Naive thymus-derived CD4-positive, alpha-beta T cell (primary cell): ENCODE measurements around the gene TESMIN. TPM values are rescaled to one million over a fixed set of nuclear protein-coding genes. Genes with fewer than 3 reads are reported as not detected.
A peak's percentile ranks its signal among the peaks of the same experiment; 100 is the strongest.

Experiments
- ATAC-seq: fragments of 150-1000 bp; cut with Tn5 transposase; 2 replicates; pipeline ENCODE4 v1.10.0; 2021; ENCODE audit warnings: mild to moderate bottlenecking, moderate library complexity
- CTCF ChIA-PET: fragments of 350-600 bp; sonication (Branson Sonifier 250); formaldehyde crosslinking; loops from one replicate; lab custom pipeline; 2021; ENCODE audit warnings: antibody characterized with exemption; lab: Charles Lee
- POLR2A ChIA-PET: fragments of 350-600 bp; sonication (Branson Sonifier 250); formaldehyde crosslinking; loops from one replicate; lab custom pipeline; 2021; ENCODE audit warnings: antibody characterized with exemption, inconsistent platforms; lab: Charles Lee
- DNase-seq, 9 donors: peaks; one replicate each; pipeline versions ENCODE4 v3.0.0 to v3.0.0-alpha.2; 2020 to 2022; ENCODE audit warnings: mixed read lengths in 1 of 9
- H3K27ac ChIP-seq: one replicate; pipeline ENCODE4 v1.7.0; 2013; ENCODE audit warnings: mild to moderate bottlenecking, low read depth, low read length, moderate library complexity
- H3K27me3 ChIP-seq, 2 donors: one replicate each; pipeline ENCODE4 v1.7.0; 2013; ENCODE audit warnings: low read length in 2 of 2, mild to moderate bottlenecking in 2 of 2, moderate library complexity in 2 of 2; ENCODE audit not compliant: control insufficient read depth in 2 of 2, insufficient read depth in 2 of 2
- H3K36me3 ChIP-seq, 3 experiments: 1 replicate in 2 of 3; 2 replicates in 1 of 3; pipeline ENCODE4 v1.7.0; 2013; ENCODE audit warnings: low read length in 3 of 3, mild to moderate bottlenecking in 3 of 3, moderate library complexity in 1 of 3; ENCODE audit not compliant: insufficient read depth in 3 of 3, control insufficient read depth in 2 of 3
- H3K4me1 ChIP-seq, 2 donors: one replicate each; pipeline ENCODE4 v1.7.0; 2013; ENCODE audit warnings: low read length in 2 of 2, mild to moderate bottlenecking in 2 of 2, moderate library complexity in 1 of 2; ENCODE audit not compliant: control insufficient read depth in 2 of 2, insufficient read depth in 2 of 2
- H3K4me3 ChIP-seq: 2 replicates; pipeline ENCODE4 v1.7.0; 2013; ENCODE audit warnings: mild to moderate bottlenecking, low read length
- H3K9me3 ChIP-seq, 3 experiments: 1 replicate in 2 of 3; 2 replicates in 1 of 3; pipeline ENCODE4 v1.7.0; 2013; ENCODE audit warnings: low read length in 3 of 3; ENCODE audit not compliant: control insufficient read depth in 2 of 3
- H3K27ac Mint-ChIP-seq, 9 donors: one replicate each; pipeline ENCODE4 v1.8.0; 2020 to 2022; ENCODE audit warnings: mixed read lengths in 9 of 9, mild to moderate bottlenecking in 8 of 9, moderate library complexity in 5 of 9, inconsistent platforms in 2 of 9
- H3K27me3 Mint-ChIP-seq, 5 donors: one replicate each; pipeline ENCODE4 v1.8.0; 2021 to 2022; ENCODE audit warnings: mixed read lengths in 5 of 5, mild to moderate bottlenecking in 1 of 5
- H3K36me3 Mint-ChIP-seq, 5 donors: one replicate each; pipeline ENCODE4 v1.8.0; 2020 to 2022; ENCODE audit warnings: mixed read lengths in 5 of 5, mild to moderate bottlenecking in 3 of 5, inconsistent platforms in 1 of 5
- H3K4me1 Mint-ChIP-seq, 7 donors: one replicate each; pipeline ENCODE4 v1.8.0; 2020 to 2022; ENCODE audit warnings: mixed read lengths in 7 of 7, mild to moderate bottlenecking in 3 of 7, inconsistent platforms in 1 of 7
- H3K4me3 Mint-ChIP-seq, 10 donors: one replicate each; pipeline ENCODE4 v1.8.0; 2020 to 2022; ENCODE audit warnings: mild to moderate bottlenecking in 10 of 10, mixed read lengths in 10 of 10, moderate library complexity in 6 of 10, inconsistent platforms in 2 of 10
- H3K9me3 Mint-ChIP-seq, 11 donors: one replicate each; pipeline ENCODE4 v1.8.0; 2020 to 2022; ENCODE audit warnings: mixed read lengths in 11 of 11, mild to moderate bottlenecking in 4 of 11, inconsistent platforms in 1 of 11, moderate library complexity in 1 of 11
- intact Hi-C, 2 donors: fragments of 100-400 bp; cut with micrococcal nuclease; formaldehyde crosslinking; loops; one replicate each; pipeline ENCODE4 v1.15.1; 2023
- polyA plus RNA-seq, 2 donors: library from polyadenylated mRNA; unstranded; fragments of 300-500 nt; fragmentation: Illumina TruSeq; gene quantifications; one replicate each; pipeline ENCODE4 v1.2.3, GENCODE V29; 2021
- total RNA-seq, 6 experiments: library from RNA in 5 of 6; stranded (reverse) in 5 of 6; gene quantifications; 1 replicate in 5 of 6; 2 replicates in 1 of 6; pipeline ENCODE4 v1.2.3 and lab custom pipeline; 2021 to 2026

The TESMIN gene
- total and polyA plus RNA-seq, 7 experiments from 2014 or later, result 5.0 to 9.3 (median 6.6) TPM

GRCh38 chr11:68756171-68756766 is 4.9 kb upstream of the TESMIN start:
- intact Hi-C loops, result no loop called here
- peaks cover 0 to 2% (median 0%) of the 10 kb centered on the region in 11 donors for H3K9me3 Mint-ChIP-seq
- no peaks in the 10 kb centered on the region for H3K9me3 ChIP-seq

GRCh38 chr11:68753300-68753699 is 2.0 kb upstream of the TESMIN start:
- ATAC-seq (no peak), DNase-seq (no peak)
- intact Hi-C loops, result loop anchor here (5.0 kb wide), 1 partner anchor 149 kb away; the partner anchor contains the start of genes IGHMBP2 (in 2 of the 2) and MRPL21 (in 2 of the 2)
- Mint-ChIP-seq H3K4me1 (peaks cover 7 to 19% (median 13%) of the 10 kb centered on the region in 7 donors), H3K27ac (no peak overlapping the region), H3K9me3 (peaks cover 0 to 2% (median 0%) of the 10 kb centered on the region in 11 donors), H3K4me3 (peak overlapping the region in 5 of 10 donors; percentile 9 to 47 (median 29)), H3K36me3 (peaks cover 0 to 23% (median 8%) of the 10 kb centered on the region in 5 donors), H3K27me3 (peaks cover 0 to 7% (median 0%) of the 10 kb centered on the region in 5 donors)
- H3K4me1 ChIP-seq, result no peaks in the 10 kb centered on the region
- CTCF ChIA-PET, result no interaction called here
- peaks cover 0 to 22% (median 11%) of the 10 kb centered on the region in 3 experiments for H3K36me3 ChIP-seq
- H3K4me3 ChIP-seq, result no peak overlapping the region
- H3K9me3 ChIP-seq, result no peaks in the 10 kb centered on the region
- no peaks in the 10 kb centered on the region for H3K27me3 ChIP-seq
- no peak overlapping the region for H3K27ac ChIP-seq
- POLR2A ChIA-PET, result no interaction called here

More at GRCh38 chr11:68756171-68756766, 4.9 kb upstream of the TESMIN start:
- H3K4me1 Mint-ChIP-seq, result peaks cover 0 to 17% (median 4%) of the 10 kb centered on the region in 7 donors
- Histone ChIP-seq H3K4me1 (no peaks in the 10 kb centered on the region), H3K27ac (no peak overlapping the region), H3K36me3 (peaks cover 2 to 37% (median 11%) of the 10 kb centered on the region in 3 experiments), H3K4me3 (no peak overlapping the region), H3K27me3 (no peaks in the 10 kb centered on the region)
- DNase-seq (no peak), ATAC-seq (no peak)
- H3K4me3 Mint-ChIP-seq, result no peak overlapping the region
- CTCF ChIA-PET, result no interaction called here
- no peak overlapping the region for H3K27ac Mint-ChIP-seq
- H3K36me3 Mint-ChIP-seq, result peaks cover 0 to 29% (median 8%) of the 10 kb centered on the region in 5 donors
- POLR2A ChIA-PET, result no interaction called here
- H3K27me3 Mint-ChIP-seq, result no peaks in the 10 kb centered on the region

GRCh38 chr11:68751004-68751325 is 355 bp downstream of the TESMIN start:
- POLR2A ChIA-PET, result no interaction called here
- H3K36me3 Mint-ChIP-seq, result peaks cover 0 to 12% (median 1%) of the 10 kb centered on the region in 5 donors
- DNase-seq (no peak), ATAC-seq (no peak)
- H3K4me3 ChIP-seq, result peak overlapping the region; percentile 54
- peak overlapping the region in 1 of 10 donors; percentile 83 for H3K4me3 Mint-ChIP-seq
- H3K4me1 Mint-ChIP-seq, result peaks cover 7 to 19% (median 13%) of the 10 kb centered on the region in 7 donors
- CTCF ChIA-PET, result no interaction called here
- peaks cover 0 to 2% (median 0%) of the 10 kb centered on the region in 3 experiments for H3K36me3 ChIP-seq
- H3K27ac Mint-ChIP-seq, result no peak overlapping the region
- H3K27ac ChIP-seq, result no peak overlapping the region
- no peaks in the 10 kb centered on the region for H3K27me3 ChIP-seq
- H3K4me1 ChIP-seq, result no peaks in the 10 kb centered on the region
- H3K9me3 ChIP-seq, result no peaks in the 10 kb centered on the region
- H3K9me3 Mint-ChIP-seq, result peaks cover 0 to 2% (median 0%) of the 10 kb centered on the region in 11 donors
- H3K27me3 Mint-ChIP-seq, result peaks cover 0 to 7% (median 0%) of the 10 kb centered on the region in 5 donors
- intact Hi-C loops, result loop anchor here (1.0 to 5.0 kb wide), 5 partner anchors 60 to 297 kb away; partner anchors contain the start of genes IGHMBP2 (in 2 of the 2), MRPL21 (in 2 of the 2), TPCN2 (in 2 of the 2) and PPP6R3 (in 1 of the 2)

GRCh38 chr11:68750195-68751003 is 921 bp downstream of the TESMIN start:
- peaks cover 0 to 12% (median 3%) of the 10 kb centered on the region in 5 donors for H3K36me3 Mint-ChIP-seq
- H3K27me3 ChIP-seq, result no peaks in the 10 kb centered on the region
- H3K4me1 ChIP-seq, result no peaks in the 10 kb centered on the region
- intact Hi-C loops, result loop anchor here (1.0 to 5.0 kb wide), 5 partner anchors 60 to 298 kb away; partner anchors contain the start of genes IGHMBP2 (in 2 of the 2), MRPL21 (in 2 of the 2), TPCN2 (in 2 of the 2) and PPP6R3 (in 1 of the 2)
- peaks cover 7 to 19% (median 13%) of the 10 kb centered on the region in 7 donors for H3K4me1 Mint-ChIP-seq
- H3K36me3 ChIP-seq, result peaks cover 0 to 7% (median 0%) of the 10 kb centered on the region in 3 experiments
- POLR2A ChIA-PET, result no interaction called here
- H3K9me3 ChIP-seq, result no peaks in the 10 kb centered on the region
- peak overlapping the region in 5 of 9 donors; percentile 64 to 75 (median 66) for H3K27ac Mint-ChIP-seq
- CTCF ChIA-PET, result interaction anchor here (1.1 kb wide), 1 partner anchor 92 kb away, joined by 4 read pairs; no protein-coding TSS in a partner anchor
- DNase-seq (peak in 8 of 9 donors; percentile 4 to 37 (median 20)), ATAC-seq (no peak)
- no peak overlapping the region for H3K27ac ChIP-seq
- peaks cover 0 to 7% (median 0%) of the 10 kb centered on the region in 5 donors for H3K27me3 Mint-ChIP-seq
- peak overlapping the region in 9 of 10 donors; percentile 52 to 75 (median 71) for H3K4me3 Mint-ChIP-seq
- peaks cover 0 to 2% (median 0%) of the 10 kb centered on the region in 11 donors for H3K9me3 Mint-ChIP-seq
- H3K4me3 ChIP-seq, result no peak overlapping the region

DNA sequence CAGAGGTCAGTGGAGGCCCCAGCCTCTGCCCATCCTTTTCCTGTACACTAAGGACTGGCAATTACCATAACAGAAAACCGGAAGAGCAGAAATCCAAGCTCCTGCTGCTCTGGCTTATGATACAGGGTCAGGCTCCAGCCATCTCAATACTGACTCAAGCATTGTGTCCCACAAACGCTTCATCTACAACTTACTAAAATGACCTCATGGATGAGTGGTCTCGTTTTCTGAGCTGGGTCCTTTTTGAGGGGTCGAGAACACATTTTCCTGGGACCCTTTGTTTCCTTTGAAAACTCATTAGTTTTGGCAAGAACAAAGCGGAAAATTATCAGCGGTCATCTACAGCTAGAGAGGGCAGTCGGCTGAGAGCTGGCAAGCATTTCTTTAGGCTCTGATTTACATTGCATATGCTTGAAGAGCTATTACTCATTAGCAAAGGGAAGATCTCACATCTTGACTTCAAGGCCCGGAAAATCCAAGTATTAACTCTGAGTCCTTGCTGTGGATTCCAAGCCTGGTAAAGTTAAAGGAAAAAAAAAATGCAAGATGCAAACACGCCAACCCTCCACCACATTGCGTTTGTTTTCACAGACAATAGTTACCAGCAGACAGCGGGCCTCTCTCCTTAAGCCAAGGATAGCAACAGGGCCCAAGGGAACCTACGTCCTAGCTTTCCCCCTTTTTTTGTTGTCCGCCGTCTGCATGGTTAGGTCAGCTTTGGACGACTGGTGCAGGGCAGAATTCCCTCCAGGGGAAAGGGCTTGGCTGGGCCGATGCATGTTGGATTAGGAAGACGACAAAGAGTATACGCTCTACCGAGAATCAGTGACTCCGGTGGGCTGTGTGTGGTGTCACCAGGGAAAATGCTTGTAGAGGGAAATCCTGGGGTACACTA is 1.8 kb downstream of the TESMIN start:
- Histone ChIP-seq H3K4me3 (no peak overlapping the region), H3K27me3 (no peaks in the 10 kb centered on the region), H3K36me3 (peaks cover 0 to 11% (median 0%) of the 10 kb centered on the region in 3 experiments), H3K27ac (no peak overlapping the region), H3K4me1 (no peaks in the 10 kb centered on the region), H3K9me3 (no peaks in the 10 kb centered on the region)
- peaks cover 7 to 19% (median 14%) of the 10 kb centered on the region in 7 donors for H3K4me1 Mint-ChIP-seq
- H3K9me3 Mint-ChIP-seq, result peaks cover 0 to 2% (median 0%) of the 10 kb centered on the region in 11 donors
- ChIA-PET POLR2A (no interaction called here), CTCF (interaction anchor here (1.1 kb wide), 1 partner anchor 93 kb away, joined by 4 read pairs; no protein-coding TSS in a partner anchor)
- H3K27ac Mint-ChIP-seq, result peak overlapping the region in 8 of 9 donors; percentile 13 to 76 (median 65)
- intact Hi-C loops, result loop anchor here (2.0 to 5.0 kb wide), 3 partner anchors 59 to 289 kb away; partner anchors contain the start of genes IGHMBP2 (in 2 of the 2), MRPL21 (in 2 of the 2) and PPP6R3 (in 1 of the 2)
- peak overlapping the region; percentile 51 to 75 (median 69) for H3K4me3 Mint-ChIP-seq
- ATAC-seq (no peak), DNase-seq (no peak)
- H3K27me3 Mint-ChIP-seq, result peaks cover 0 to 7% (median 0%) of the 10 kb centered on the region in 5 donors
- H3K36me3 Mint-ChIP-seq, result peaks cover 0 to 14% (median 5%) of the 10 kb centered on the region in 5 donors
